CD14-positive monocyte (primary cell): ENCODE results near the gene GALNS. TPM values are rescaled to one million over a fixed set of nuclear protein-coding genes. Genes with fewer than 3 reads are reported as not detected.

Experiments used
- DNase-seq, 3 donors: peaks; one replicate each; pipeline ENCODE4 v3.0.0-alpha.2; 2011 to 2022
- H2AFZ ChIP-seq: 2 replicates; pipeline ENCODE4 v1.6.0; 2012; ENCODE audit warnings: mild to moderate bottlenecking, low read depth, low read length, inconsistent platforms; ENCODE audit not compliant: insufficient read depth, poor library complexity, severe bottlenecking
- H3K27ac ChIP-seq, 2 donors: 1 replicate in 1 of 2; 2 replicates in 1 of 2; pipeline ENCODE4 v1.5.1; 2012 to 2013; ENCODE audit warnings: low read length in 2 of 2, control low read depth in 1 of 2, inconsistent platforms in 1 of 2, low read depth in 1 of 2, mild to moderate bottlenecking in 1 of 2
- H3K27me3 ChIP-seq, 2 donors: one replicate each; pipeline versions ENCODE4 v1.6.0 to v1.6.1; 2011 to 2013; ENCODE audit warnings: low read length in 2 of 2; ENCODE audit not compliant: control insufficient read depth in 2 of 2, insufficient read depth in 2 of 2
- H3K36me3 ChIP-seq, 2 donors: replicated peaks in 1 of 2; 1 replicate in 1 of 2; 2 replicates in 1 of 2; pipeline versions ENCODE4 v1.5.1 to v1.6.1; 2012 to 2013; ENCODE audit warnings: low read length in 2 of 2, control low read depth in 1 of 2, inconsistent platforms in 1 of 2, mild to moderate bottlenecking in 1 of 2; ENCODE audit not compliant: insufficient read depth in 2 of 2, control insufficient read depth in 1 of 2
- H3K4me1 ChIP-seq, 2 donors: 1 replicate in 1 of 2; 2 replicates in 1 of 2; pipeline versions ENCODE4 v1.5.1 to v1.6.1; 2012 to 2013; ENCODE audit warnings: low read length in 2 of 2, control low read depth in 1 of 2, inconsistent platforms in 1 of 2, mild to moderate bottlenecking in 1 of 2, moderate library complexity in 1 of 2; ENCODE audit not compliant: insufficient read depth in 2 of 2, control insufficient read depth in 1 of 2
- H3K4me2 ChIP-seq: replicated peaks from 2 replicates; pipeline ENCODE3; 2012; ENCODE audit warnings: low read length, moderate library complexity, mild to moderate bottlenecking; ENCODE audit not compliant: poor library complexity, severe bottlenecking; ENCODE audit errors: extremely low read depth
- H3K4me3 ChIP-seq, 3 experiments: fragments of 200-600 bp in 1 of 3; sonication (generic) in 1 of 3; replicated peaks in 1 of 3; 1 replicate in 2 of 3; 2 replicates in 1 of 3; pipeline ENCODE4 v1.5.1; 2011 to 2013; ENCODE audit warnings: low read length in 3 of 3, mild to moderate bottlenecking in 3 of 3, control low read depth in 2 of 3, low read depth in 2 of 3, inconsistent platforms in 1 of 3, moderate library complexity in 1 of 3
- H3K79me2 ChIP-seq: 2 replicates; pipeline ENCODE4 v1.6.0; 2012; ENCODE audit warnings: mild to moderate bottlenecking, control low read depth, inconsistent platforms, low read length, moderate library complexity; ENCODE audit not compliant: insufficient read depth
- H3K9ac ChIP-seq: 2 replicates; pipeline ENCODE4 v1.6.0; 2017; ENCODE audit warnings: low read length, mild to moderate bottlenecking; ENCODE audit not compliant: insufficient read depth, poor library complexity, severe bottlenecking
- H3K9me3 ChIP-seq, 2 donors: replicated peaks in 1 of 2; 1 replicate in 1 of 2; 2 replicates in 1 of 2; pipeline versions ENCODE4 v1.5.1 to v1.6.1; 2012 to 2013; ENCODE audit warnings: low read length in 2 of 2, control low read depth in 1 of 2; ENCODE audit not compliant: control insufficient read depth in 1 of 2, insufficient read depth in 1 of 2
- H4K20me1 ChIP-seq: 2 replicates; pipeline ENCODE4 v1.6.0; 2012; ENCODE audit warnings: mild to moderate bottlenecking, low read length, control low read depth, moderate library complexity; ENCODE audit not compliant: insufficient read depth
- H3K27ac Mint-ChIP-seq, 7 donors: one replicate each; pipeline ENCODE4 v1.8.0; 2020; ENCODE audit warnings: mild to moderate bottlenecking in 7 of 7, mixed read lengths in 7 of 7, moderate library complexity in 6 of 7, inconsistent platforms in 2 of 7
- H3K27me3 Mint-ChIP-seq, 3 donors: one replicate each; pipeline ENCODE4 v1.8.0; 2021 to 2022; ENCODE audit warnings: low read depth in 3 of 3, mild to moderate bottlenecking in 3 of 3, mixed read lengths in 3 of 3, moderate library complexity in 3 of 3, inconsistent platforms in 1 of 3
- H3K36me3 Mint-ChIP-seq, 2 donors: one replicate each; pipeline ENCODE4 v1.8.0; 2020; ENCODE audit warnings: mixed read lengths in 2 of 2, inconsistent platforms in 1 of 2, mild to moderate bottlenecking in 1 of 2
- H3K4me1 Mint-ChIP-seq: one replicate; pipeline ENCODE4 v1.8.0; 2020; ENCODE audit warnings: mild to moderate bottlenecking, mixed read lengths
- H3K4me3 Mint-ChIP-seq, 2 donors: one replicate each; pipeline ENCODE4 v1.8.0; 2020; ENCODE audit warnings: mild to moderate bottlenecking in 2 of 2, mixed read lengths in 2 of 2, moderate library complexity in 1 of 2
- H3K9me3 Mint-ChIP-seq, 7 donors: one replicate each; pipeline ENCODE4 v1.8.0; 2020 to 2022; ENCODE audit warnings: mixed read lengths in 7 of 7, mild to moderate bottlenecking in 6 of 7, moderate library complexity in 6 of 7, inconsistent platforms in 2 of 7
- WGBS: methylation state at CpG from one replicate; pipeline ENCODE4 v1.1.5; 2013; ENCODE audit warnings: missing lambda C conversion rate; ENCODE audit not compliant: insufficient coverage; 5-methylcytosine and 5-hydroxymethylcytosine counted together
- intact Hi-C, 2 donors: fragments of 100-400 bp; cut with micrococcal nuclease; formaldehyde crosslinking; loops; one replicate each; pipeline versions ENCODE4 v1.15.0 to v1.15.1; 2023
- polyA plus RNA-seq, 3 donors: library from polyadenylated mRNA; depleted of rRNA in 1 of 3; unstranded in 2 of 3; stranded (reverse) in 1 of 3; fragments of 300-500 nt in 2 of 3; fragments of >200 nt in 1 of 3; fragmentation: Illumina TruSeq in 2 of 3; gene quantifications; 1 replicate in 2 of 3; 2 replicates in 1 of 3; pipeline ENCODE4 v1.2.3, GENCODE V29; 2012 to 2021
- TF ChIP-seq, protein P1 (sequence below): fragments of 200-600 bp; IDR thresholded peaks from one replicate; pipeline ENCODE4 v1.8.0; 2022; ENCODE audit warnings: antibody characterized with exemption, mild to moderate bottlenecking

The GALNS gene
- polyA plus RNA-seq, 3 donors = 20.2 to 34.4 (median 32.2) TPM

DNA sequence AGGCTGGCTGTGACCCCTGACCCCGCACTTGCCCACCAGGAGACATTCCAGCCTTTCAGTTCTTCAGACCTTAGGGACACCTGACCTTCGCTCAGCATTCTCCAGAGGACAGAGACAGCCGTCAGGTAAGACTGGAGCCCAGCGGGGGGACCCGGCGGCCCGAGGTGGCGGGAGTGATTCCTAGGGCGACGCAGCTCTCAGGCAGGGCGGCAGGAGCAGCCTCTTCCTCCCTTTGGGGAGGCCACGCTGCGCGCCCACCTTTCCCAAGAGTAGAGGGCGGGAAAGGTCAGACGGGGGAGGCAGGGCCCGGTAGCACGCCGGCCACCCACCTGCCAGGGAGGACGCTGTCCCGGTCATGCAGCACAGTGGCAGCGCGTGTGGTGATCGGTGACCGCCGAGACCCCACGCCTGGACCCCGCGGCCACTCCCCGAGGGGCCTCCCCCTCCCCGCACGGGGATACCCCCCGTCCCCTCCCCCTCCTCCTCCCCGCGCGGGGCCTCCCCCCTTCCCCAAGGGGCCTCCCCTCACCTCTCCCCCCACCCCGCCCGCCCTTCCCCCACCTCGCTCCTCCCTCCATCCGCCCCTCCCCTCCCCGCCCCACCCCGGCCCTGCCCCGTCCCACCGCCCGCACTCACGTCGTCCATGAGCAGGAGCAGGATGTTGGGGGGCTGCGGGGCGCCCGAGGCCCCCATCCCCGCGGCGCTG, 472 bp downstream of the GALNS start:
- Histone ChIP-seq H3K4me3 (peak overlapping the region; percentile 38 to 99 (median 52)), H4K20me1 (peaks cover 55% of the 10 kb centered on the region), H3K9me3 (no peaks in the 10 kb centered on the region), H3K4me1 (peaks cover 46 to 52% of the 10 kb centered on the region in 2 donors), H3K27ac (peak overlapping the region; percentile 70 to 87), H3K9ac (peak overlapping the region; percentile 86), H3K4me2 (peak overlapping the region; percentile 100), H2AFZ (no peak overlapping the region), H3K36me3 (peaks cover 27 to 28% of the 10 kb centered on the region in 2 donors), H3K27me3 (no peaks in the 10 kb centered on the region), H3K79me2 (peaks cover 49% of the 10 kb centered on the region)
- Mint-ChIP-seq H3K4me3 (peak overlapping the region; percentile 85 to 95), H3K36me3 (peaks cover 32 to 42% of the 10 kb centered on the region in 2 donors), H3K9me3 (peaks cover 0 to 2% (median 0%) of the 10 kb centered on the region in 7 donors), H3K27ac (peak overlapping the region; percentile 81 to 96 (median 89)), H3K27me3 (peaks cover 0 to 2% (median 0%) of the 10 kb centered on the region in 3 donors), H3K4me1 (peaks cover 59% of the 10 kb centered on the region)
- intact Hi-C loops = loop anchor here (2.0 to 10.0 kb wide), 7 partner anchors 43 to 649 kb away; partner anchors contain the start of genes CDH15 (in 1 of the 2), SPG7 (in 1 of the 2) and ZNF778 (in 1 of the 2)
- TF ChIP-seq, protein P1, sequence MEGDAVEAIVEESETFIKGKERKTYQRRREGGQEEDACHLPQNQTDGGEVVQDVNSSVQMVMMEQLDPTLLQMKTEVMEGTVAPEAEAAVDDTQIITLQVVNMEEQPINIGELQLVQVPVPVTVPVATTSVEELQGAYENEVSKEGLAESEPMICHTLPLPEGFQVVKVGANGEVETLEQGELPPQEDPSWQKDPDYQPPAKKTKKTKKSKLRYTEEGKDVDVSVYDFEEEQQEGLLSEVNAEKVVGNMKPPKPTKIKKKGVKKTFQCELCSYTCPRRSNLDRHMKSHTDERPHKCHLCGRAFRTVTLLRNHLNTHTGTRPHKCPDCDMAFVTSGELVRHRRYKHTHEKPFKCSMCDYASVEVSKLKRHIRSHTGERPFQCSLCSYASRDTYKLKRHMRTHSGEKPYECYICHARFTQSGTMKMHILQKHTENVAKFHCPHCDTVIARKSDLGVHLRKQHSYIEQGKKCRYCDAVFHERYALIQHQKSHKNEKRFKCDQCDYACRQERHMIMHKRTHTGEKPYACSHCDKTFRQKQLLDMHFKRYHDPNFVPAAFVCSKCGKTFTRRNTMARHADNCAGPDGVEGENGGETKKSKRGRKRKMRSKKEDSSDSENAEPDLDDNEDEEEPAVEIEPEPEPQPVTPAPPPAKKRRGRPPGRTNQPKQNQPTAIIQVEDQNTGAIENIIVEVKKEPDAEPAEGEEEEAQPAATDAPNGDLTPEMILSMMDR = no peak
- DNase-seq = peak in 1 of 3 donors; percentile 19
- 37% methylated on average over 30 of the region's 53 CpGs for WGBS

DNA sequence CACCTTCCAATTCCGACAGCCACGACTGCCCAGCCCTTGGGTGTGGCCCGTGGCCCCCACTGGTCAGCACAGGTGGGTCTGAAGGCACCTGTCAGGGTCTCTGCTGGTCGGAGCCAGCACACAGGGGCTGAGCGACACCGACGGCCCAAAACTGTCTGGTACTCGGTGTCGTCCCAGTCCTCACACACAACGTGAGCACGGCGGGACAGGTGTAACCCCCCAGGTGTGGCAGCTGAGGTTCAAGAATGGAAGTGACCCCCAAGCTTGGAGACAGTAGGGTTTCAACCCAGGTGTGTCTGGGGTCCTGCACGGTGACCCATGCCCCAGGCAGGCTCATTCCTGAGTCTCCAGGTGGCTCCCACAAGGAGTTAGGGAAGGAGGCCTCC, 1.0 kb downstream of the GALNS start:
- Histone ChIP-seq H3K9me3 (no peaks in the 10 kb centered on the region), H3K9ac (peak overlapping the region; percentile 60), H3K4me1 (peaks cover 46 to 52% of the 10 kb centered on the region in 2 donors), H2AFZ (no peak overlapping the region), H3K27me3 (no peaks in the 10 kb centered on the region), H3K36me3 (peaks cover 25 to 27% of the 10 kb centered on the region in 2 donors), H4K20me1 (peaks cover 60% of the 10 kb centered on the region), H3K27ac (peak overlapping the region; percentile 70 to 87), H3K4me2 (peak overlapping the region; percentile 100), H3K79me2 (peaks cover 49% of the 10 kb centered on the region), H3K4me3 (peak overlapping the region; percentile 26 to 73 (median 38))
- H3K36me3 Mint-ChIP-seq = peaks cover 29 to 42% of the 10 kb centered on the region in 2 donors
- H3K9me3 Mint-ChIP-seq = peaks cover 0 to 2% (median 0%) of the 10 kb centered on the region in 7 donors
- H3K27ac Mint-ChIP-seq = peak overlapping the region; percentile 81 to 96 (median 89)
- peaks cover 0 to 2% (median 0%) of the 10 kb centered on the region in 3 donors for H3K27me3 Mint-ChIP-seq
- TF ChIP-seq, protein P1 = no peak
- intact Hi-C loops = loop anchor here (2.0 to 10.0 kb wide), 7 partner anchors 43 to 649 kb away; partner anchors contain the start of genes CDH15 (in 1 of the 2), SPG7 (in 1 of the 2) and ZNF778 (in 1 of the 2)
- WGBS = 94% methylated on average over 11 of the region's 13 CpGs
- peaks cover 59% of the 10 kb centered on the region for H3K4me1 Mint-ChIP-seq
- peak overlapping the region; percentile 69 to 85 for H3K4me3 Mint-ChIP-seq
- DNase-seq = no peak
